ENCODE results near the gene PIGB. TPM values are rescaled to one million over a fixed set of nuclear protein-coding genes. Genes with fewer than 3 reads are reported as not detected.

The PIGB gene
- total RNA-seq, 1 experiment from 2014 or later: 15.1 TPM

GRCh38 chr15:55283379-55284147 lies 35.5 kb upstream of the PIGB start:
- TF ChIP-seq ZFX (IDR thresholded peaks at IDR 0.05) (no peak), POLR2AphosphoS5 (IDR thresholded peaks at IDR 0.05; ENCODE audit: low read depth, low read length) (no peak), EZH2 (IDR thresholded peaks at IDR 0.05) (no peak), ELF1 (IDR thresholded peaks at IDR 0.05; ENCODE audit: borderline replicate concordance, low read depth) (no peak), EGR1 (IDR thresholded peaks at IDR 0.05; ENCODE audit: low read depth) (no peak), FOSL1 (IDR thresholded peaks at IDR 0.05; ENCODE audit: low read depth) (no peak), RAD21 (IDR thresholded peaks at IDR 0.05; ENCODE audit: low read depth) (no peak), CBX3 (IDR thresholded peaks at IDR 0.05; ENCODE audit: low read depth) (no peak), ATF3 (IDR thresholded peaks at IDR 0.05) (no peak)
- TF ChIP-seq, protein P1, sequence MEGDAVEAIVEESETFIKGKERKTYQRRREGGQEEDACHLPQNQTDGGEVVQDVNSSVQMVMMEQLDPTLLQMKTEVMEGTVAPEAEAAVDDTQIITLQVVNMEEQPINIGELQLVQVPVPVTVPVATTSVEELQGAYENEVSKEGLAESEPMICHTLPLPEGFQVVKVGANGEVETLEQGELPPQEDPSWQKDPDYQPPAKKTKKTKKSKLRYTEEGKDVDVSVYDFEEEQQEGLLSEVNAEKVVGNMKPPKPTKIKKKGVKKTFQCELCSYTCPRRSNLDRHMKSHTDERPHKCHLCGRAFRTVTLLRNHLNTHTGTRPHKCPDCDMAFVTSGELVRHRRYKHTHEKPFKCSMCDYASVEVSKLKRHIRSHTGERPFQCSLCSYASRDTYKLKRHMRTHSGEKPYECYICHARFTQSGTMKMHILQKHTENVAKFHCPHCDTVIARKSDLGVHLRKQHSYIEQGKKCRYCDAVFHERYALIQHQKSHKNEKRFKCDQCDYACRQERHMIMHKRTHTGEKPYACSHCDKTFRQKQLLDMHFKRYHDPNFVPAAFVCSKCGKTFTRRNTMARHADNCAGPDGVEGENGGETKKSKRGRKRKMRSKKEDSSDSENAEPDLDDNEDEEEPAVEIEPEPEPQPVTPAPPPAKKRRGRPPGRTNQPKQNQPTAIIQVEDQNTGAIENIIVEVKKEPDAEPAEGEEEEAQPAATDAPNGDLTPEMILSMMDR (IDR thresholded peaks at IDR 0.05 in 2 of 3, conservative IDR thresholded peaks at IDR 0.05 in 1 of 3; ENCODE audit: borderline replicate concordance in 1 of 3, insufficient read depth in 1 of 3, low read depth in 2 of 3, low read length in 2 of 3): no peak
- Histone ChIP-seq H3K36me3 (ENCODE audit: control insufficient read depth in 1 of 2, insufficient read depth in 2 of 2, low read length in 2 of 2) (no peaks in the 10 kb centered on the region), H3K9me3 (ENCODE audit: control insufficient read depth in 1 of 2, insufficient read depth in 1 of 2, low read depth in 1 of 2, low read length in 2 of 2) (no peaks in the 10 kb centered on the region), H2AFZ (ENCODE audit: low read depth, low read length, poor library complexity, severe bottlenecking) (no peak overlapping the region), H3K9me2 (ENCODE audit: insufficient read depth) (no peaks in the 10 kb centered on the region), H3K27me3 (ENCODE audit: insufficient read depth, low read length) (no peaks in the 10 kb centered on the region), H3K27ac (ENCODE audit: low read depth, low read length) (no peak overlapping the region), H4K20me1 (ENCODE audit: insufficient read depth) (no peaks in the 10 kb centered on the region), H3K4me3 (replicated peaks in 1 of 2; ENCODE audit: low read depth in 1 of 2, low read length in 2 of 2) (no peak overlapping the region), H3K4me1 (ENCODE audit: control insufficient read depth in 1 of 2, insufficient read depth in 2 of 2, low read length in 2 of 2) (peaks cover 11 to 23% of the 10 kb centered on the region in 2 experiments), H3K4me2 (ENCODE audit: low read length) (no peak overlapping the region), H3K79me2 (ENCODE audit: insufficient read depth, low read length) (no peaks in the 10 kb centered on the region), H3K9ac (ENCODE audit: low read length) (no peak overlapping the region)
- no TSS peak for BruUV-seq (replicated peaks)
- ChIA-PET POLR2A (no interaction called here), CTCF (no interaction called here), RAD21 (ENCODE audit: low non-redundant PET in 1 of 2, low total read pairs in 2 of 2, uncharacterized antibody in 2 of 2, unreplicated experiment in 2 of 2) (no interaction called here)
- intact Hi-C loops (cut with micrococcal nuclease): no loop called here
- no peak for DNase-seq (ENCODE audit: low read depth, low spot score)
- no peak for ATAC-seq

Measured in HCT116 (cell line).